ENCODE data around the gene OR9Q1. TPM values are rescaled to one million over a fixed set of nuclear protein-coding genes. Genes with fewer than 3 reads are reported as not detected.
"Not testable (repeated sequence)": the region's sequence is repeated elsewhere in the genome, so short reads cannot be mapped to it uniquely, and the experiment has no call there.

Gene OR9Q1
- total and polyA plus RNA-seq, 2 of the 13 experiments (the other 11 are each of a cell fraction or from before 2014, with no cell fraction given), result not detected

- H3K4me3 ChIP-seq (replicated peaks in 1 of 3; ENCODE audit: insufficient read depth in 1 of 3, low read depth in 2 of 3, low read length in 3 of 3); H3K36me3 ChIP-seq (replicated peaks in 1 of 2; ENCODE audit: control insufficient read depth in 1 of 2, insufficient read depth in 2 of 2, low read length in 2 of 2); ATAC-seq; H3K9ac ChIP-seq (ENCODE audit: insufficient read depth, low read depth, low read length); in situ Hi-C loops (cut with HindIII; ENCODE audit: extremely low pct_ligation_motif_present, low pct_unique_long_range_greater_than_20kb); H4K20me1 ChIP-seq (ENCODE audit: insufficient read depth, low read length); POLR2A ChIA-PET; DNase-seq (ENCODE audit: low spot score); H3K9me3 ChIP-seq (ENCODE audit: low read length); H3K4me2 ChIP-seq (ENCODE audit: low read depth, low read length); FAIRE-seq; H2AFZ ChIP-seq (ENCODE audit: low read length); CTCF ChIA-PET (ENCODE audit: low intra/inter-chr PET ratio, low total read pairs); BruUV-seq (replicated peaks); H3K27me3 ChIP-seq (ENCODE audit: control insufficient read depth in 1 of 2, insufficient read depth in 2 of 2, low read length in 2 of 2); H3K27ac ChIP-seq (ENCODE audit: extremely low read length, insufficient read depth, low read length); H3K79me2 ChIP-seq (ENCODE audit: insufficient read depth, low read length); TF ChIP-seq FOXA1 (IDR thresholded peaks at IDR 0.05): not testable (repeated sequence)
- TF ChIP-seq ZNF281 (CRISPR knock-in tag; IDR thresholded peaks at IDR 0.05; ENCODE audit: borderline replicate concordance), result peak; percentile 85
- peak; percentile 27; the same call in 1 of the 2 replicates for TF ChIP-seq FOXA3 (CRISPR knock-in tag; IDR thresholded peaks at IDR 0.05)
- TF ChIP-seq, protein P1, sequence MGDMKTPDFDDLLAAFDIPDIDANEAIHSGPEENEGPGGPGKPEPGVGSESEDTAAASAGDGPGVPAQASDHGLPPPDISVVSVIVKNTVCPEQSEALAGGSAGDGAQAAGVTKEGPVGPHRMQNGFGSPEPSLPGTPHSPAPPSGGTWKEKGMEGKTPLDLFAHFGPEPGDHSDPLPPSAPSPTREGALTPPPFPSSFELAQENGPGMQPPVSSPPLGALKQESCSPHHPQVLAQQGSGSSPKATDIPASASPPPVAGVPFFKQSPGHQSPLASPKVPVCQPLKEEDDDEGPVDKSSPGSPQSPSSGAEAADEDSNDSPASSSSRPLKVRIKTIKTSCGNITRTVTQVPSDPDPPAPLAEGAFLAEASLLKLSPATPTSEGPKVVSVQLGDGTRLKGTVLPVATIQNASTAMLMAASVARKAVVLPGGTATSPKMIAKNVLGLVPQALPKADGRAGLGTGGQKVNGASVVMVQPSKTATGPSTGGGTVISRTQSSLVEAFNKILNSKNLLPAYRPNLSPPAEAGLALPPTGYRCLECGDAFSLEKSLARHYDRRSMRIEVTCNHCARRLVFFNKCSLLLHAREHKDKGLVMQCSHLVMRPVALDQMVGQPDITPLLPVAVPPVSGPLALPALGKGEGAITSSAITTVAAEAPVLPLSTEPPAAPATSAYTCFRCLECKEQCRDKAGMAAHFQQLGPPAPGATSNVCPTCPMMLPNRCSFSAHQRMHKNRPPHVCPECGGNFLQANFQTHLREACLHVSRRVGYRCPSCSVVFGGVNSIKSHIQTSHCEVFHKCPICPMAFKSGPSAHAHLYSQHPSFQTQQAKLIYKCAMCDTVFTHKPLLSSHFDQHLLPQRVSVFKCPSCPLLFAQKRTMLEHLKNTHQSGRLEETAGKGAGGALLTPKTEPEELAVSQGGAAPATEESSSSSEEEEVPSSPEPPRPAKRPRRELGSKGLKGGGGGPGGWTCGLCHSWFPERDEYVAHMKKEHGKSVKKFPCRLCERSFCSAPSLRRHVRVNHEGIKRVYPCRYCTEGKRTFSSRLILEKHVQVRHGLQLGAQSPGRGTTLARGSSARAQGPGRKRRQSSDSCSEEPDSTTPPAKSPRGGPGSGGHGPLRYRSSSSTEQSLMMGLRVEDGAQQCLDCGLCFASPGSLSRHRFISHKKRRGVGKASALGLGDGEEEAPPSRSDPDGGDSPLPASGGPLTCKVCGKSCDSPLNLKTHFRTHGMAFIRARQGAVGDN (CRISPR knock-in tag; IDR thresholded peaks at IDR 0.05), result peak; percentile 21; the same call in 1 of the 2 replicates
- TF ChIP-seq, protein P2, sequence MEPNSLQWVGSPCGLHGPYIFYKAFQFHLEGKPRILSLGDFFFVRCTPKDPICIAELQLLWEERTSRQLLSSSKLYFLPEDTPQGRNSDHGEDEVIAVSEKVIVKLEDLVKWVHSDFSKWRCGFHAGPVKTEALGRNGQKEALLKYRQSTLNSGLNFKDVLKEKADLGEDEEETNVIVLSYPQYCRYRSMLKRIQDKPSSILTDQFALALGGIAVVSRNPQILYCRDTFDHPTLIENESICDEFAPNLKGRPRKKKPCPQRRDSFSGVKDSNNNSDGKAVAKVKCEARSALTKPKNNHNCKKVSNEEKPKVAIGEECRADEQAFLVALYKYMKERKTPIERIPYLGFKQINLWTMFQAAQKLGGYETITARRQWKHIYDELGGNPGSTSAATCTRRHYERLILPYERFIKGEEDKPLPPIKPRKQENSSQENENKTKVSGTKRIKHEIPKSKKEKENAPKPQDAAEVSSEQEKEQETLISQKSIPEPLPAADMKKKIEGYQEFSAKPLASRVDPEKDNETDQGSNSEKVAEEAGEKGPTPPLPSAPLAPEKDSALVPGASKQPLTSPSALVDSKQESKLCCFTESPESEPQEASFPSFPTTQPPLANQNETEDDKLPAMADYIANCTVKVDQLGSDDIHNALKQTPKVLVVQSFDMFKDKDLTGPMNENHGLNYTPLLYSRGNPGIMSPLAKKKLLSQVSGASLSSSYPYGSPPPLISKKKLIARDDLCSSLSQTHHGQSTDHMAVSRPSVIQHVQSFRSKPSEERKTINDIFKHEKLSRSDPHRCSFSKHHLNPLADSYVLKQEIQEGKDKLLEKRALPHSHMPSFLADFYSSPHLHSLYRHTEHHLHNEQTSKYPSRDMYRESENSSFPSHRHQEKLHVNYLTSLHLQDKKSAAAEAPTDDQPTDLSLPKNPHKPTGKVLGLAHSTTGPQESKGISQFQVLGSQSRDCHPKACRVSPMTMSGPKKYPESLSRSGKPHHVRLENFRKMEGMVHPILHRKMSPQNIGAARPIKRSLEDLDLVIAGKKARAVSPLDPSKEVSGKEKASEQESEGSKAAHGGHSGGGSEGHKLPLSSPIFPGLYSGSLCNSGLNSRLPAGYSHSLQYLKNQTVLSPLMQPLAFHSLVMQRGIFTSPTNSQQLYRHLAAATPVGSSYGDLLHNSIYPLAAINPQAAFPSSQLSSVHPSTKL (CRISPR knock-in tag; IDR thresholded peaks at IDR 0.05), result 0 out of 2 replicates have a peak, but pooled peaks have one; percentile 13
- TF ChIP-seq, protein P3, sequence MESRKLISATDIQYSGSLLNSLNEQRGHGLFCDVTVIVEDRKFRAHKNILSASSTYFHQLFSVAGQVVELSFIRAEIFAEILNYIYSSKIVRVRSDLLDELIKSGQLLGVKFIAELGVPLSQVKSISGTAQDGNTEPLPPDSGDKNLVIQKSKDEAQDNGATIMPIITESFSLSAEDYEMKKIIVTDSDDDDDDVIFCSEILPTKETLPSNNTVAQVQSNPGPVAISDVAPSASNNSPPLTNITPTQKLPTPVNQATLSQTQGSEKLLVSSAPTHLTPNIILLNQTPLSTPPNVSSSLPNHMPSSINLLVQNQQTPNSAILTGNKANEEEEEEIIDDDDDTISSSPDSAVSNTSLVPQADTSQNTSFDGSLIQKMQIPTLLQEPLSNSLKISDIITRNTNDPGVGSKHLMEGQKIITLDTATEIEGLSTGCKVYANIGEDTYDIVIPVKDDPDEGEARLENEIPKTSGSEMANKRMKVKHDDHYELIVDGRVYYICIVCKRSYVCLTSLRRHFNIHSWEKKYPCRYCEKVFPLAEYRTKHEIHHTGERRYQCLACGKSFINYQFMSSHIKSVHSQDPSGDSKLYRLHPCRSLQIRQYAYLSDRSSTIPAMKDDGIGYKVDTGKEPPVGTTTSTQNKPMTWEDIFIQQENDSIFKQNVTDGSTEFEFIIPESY (CRISPR knock-in tag; IDR thresholded peaks at IDR 0.05), result peak; percentile 24; the same call in 1 of the 2 replicates
- TF ChIP-seq FOXA1 (CRISPR knock-in tag; IDR thresholded peaks at IDR 0.05), result peak; percentile 70
- WGBS (ENCODE audit: low lambda C conversion rate), result 66% methylated on average over 12 of the region's 13 CpGs
- intact Hi-C loops (cut with micrococcal nuclease; ENCODE audit: unreplicated experiment), result loop anchor here (10.0 kb wide), 1 partner anchor 55 kb away; no protein-coding TSS in a partner anchor
- H3K4me1 ChIP-seq (ENCODE audit: insufficient read depth, low read length), result peaks cover 28% of the 10 kb centered on the region
These were observed 24.2 kb upstream of the OR9Q1 start for GRCh38 chr11:57999523-57999922.
